HepG2 (cell line): ENCODE measurements around the gene CCDC150. TPM values are rescaled to one million over a fixed set of nuclear protein-coding genes. Genes with fewer than 3 reads are reported as not detected.

ENCODE experiments used
- HOXA3 ChIP-seq: sonication (generic); formaldehyde crosslinking; IDR thresholded peaks from 2 replicates; pipeline ENCODE4 v1.5.0; 2020; ENCODE audit warnings: missing genetic modification reagents
- NCOR1 ChIP-seq: fragments of 200-600 bp; sonication (generic); IDR thresholded peaks from 2 replicates; pipeline ENCODE4 v1.7.0; 2017; ENCODE audit warnings: antibody characterized with exemption, low read length, borderline replicate concordance
- TSC22D2 ChIP-seq: sonication (generic); formaldehyde crosslinking; IDR thresholded peaks from 2 replicates; pipeline ENCODE4 v1.5.1; 2020; ENCODE audit warnings: missing genetic modification reagents, mild to moderate bottlenecking, borderline replicate concordance
- ZBTB40 ChIP-seq, 2 experiments: fragments of 450-650 bp in 1 of 2; sonication (generic) in 1 of 2; formaldehyde crosslinking in 1 of 2; IDR thresholded peaks; 2 replicates each; pipeline versions ENCODE4 v1.6.1 to v1.8.0; 2016 to 2022; ENCODE audit warnings: antibody characterized with exemption in 1 of 2, mild to moderate bottlenecking in 1 of 2, missing genetic modification reagents in 1 of 2
- ZFP91 ChIP-seq: sonication (generic); formaldehyde crosslinking; IDR thresholded peaks from 2 replicates; pipeline ENCODE4 v1.9.0; 2022; ENCODE audit warnings: missing genetic modification reagents, mild to moderate bottlenecking, borderline replicate concordance
- ZIK1 ChIP-seq: sonication (generic); formaldehyde crosslinking; IDR thresholded peaks from 2 replicates; pipeline ENCODE4 v1.5.0; 2020; ENCODE audit warnings: mild to moderate bottlenecking, low read depth, missing genetic modification reagents, borderline replicate concordance
- ZNF431 ChIP-seq: sonication (generic); formaldehyde crosslinking; IDR thresholded peaks from 2 replicates; pipeline ENCODE4 v1.9.0; 2022; ENCODE audit warnings: missing genetic modification reagents, low read depth, mild to moderate bottlenecking, borderline replicate concordance
- ZNF451 ChIP-seq: sonication (generic); formaldehyde crosslinking; IDR thresholded peaks from 2 replicates; pipeline ENCODE4 v1.5.0; 2020; ENCODE audit warnings: mild to moderate bottlenecking, missing genetic modification reagents
- polyA plus RNA-seq, 8 experiments: library from polyadenylated mRNA; depleted of rRNA in 3 of 8; stranded (reverse) in 7 of 8; unstranded in 1 of 8; fragments of >200 nt; fragmentation: Illumina TruSeq in 4 of 8; extraction: Trizol in 4 of 8; gene quantifications; 2 replicates each; pipeline versions ENCODE4 v1.2.1 to v1.2.3, GENCODE V29; 2011 to 2016; ENCODE audit warnings: low read depth in 4 of 8, missing spikeins in 1 of 8, mixed read lengths in 1 of 8; ENCODE audit not compliant: insufficient read depth in 1 of 8
- total RNA-seq, 5 experiments: library from RNA; depleted of rRNA; stranded (reverse); fragments of >200 nt; fragmentation: Illumina TruSeq; extraction: Trizol; gene quantifications; 2 replicates each; pipeline ENCODE4 v1.2.3, GENCODE V29; 2016; ENCODE audit warnings: low read depth in 1 of 5
- TF ChIP-seq, protein P1 (sequence below), 2 experiments: sonication (generic) in 1 of 2; formaldehyde crosslinking in 1 of 2; IDR thresholded peaks; 2 replicates each; pipeline versions ENCODE4 v1.5.1 to v1.6.1; 2011 to 2020; ENCODE audit warnings: borderline replicate concordance in 1 of 2, low read depth in 1 of 2, low read length in 1 of 2, mild to moderate bottlenecking in 1 of 2, missing genetic modification reagents in 1 of 2, moderate library complexity in 1 of 2
- TF ChIP-seq, protein P2 (sequence below): sonication (generic); formaldehyde crosslinking; IDR thresholded peaks from 2 replicates; pipeline ENCODE4 v1.8.1; 2023; ENCODE audit warnings: missing genetic modification reagents, mild to moderate bottlenecking, borderline replicate concordance

The CCDC150 gene
- total and polyA plus RNA-seq, 2 of the 13 experiments (the other 11 are each of a cell fraction or from before 2014, with no cell fraction given), result 14.9 to 32.6 TPM

DNA sequence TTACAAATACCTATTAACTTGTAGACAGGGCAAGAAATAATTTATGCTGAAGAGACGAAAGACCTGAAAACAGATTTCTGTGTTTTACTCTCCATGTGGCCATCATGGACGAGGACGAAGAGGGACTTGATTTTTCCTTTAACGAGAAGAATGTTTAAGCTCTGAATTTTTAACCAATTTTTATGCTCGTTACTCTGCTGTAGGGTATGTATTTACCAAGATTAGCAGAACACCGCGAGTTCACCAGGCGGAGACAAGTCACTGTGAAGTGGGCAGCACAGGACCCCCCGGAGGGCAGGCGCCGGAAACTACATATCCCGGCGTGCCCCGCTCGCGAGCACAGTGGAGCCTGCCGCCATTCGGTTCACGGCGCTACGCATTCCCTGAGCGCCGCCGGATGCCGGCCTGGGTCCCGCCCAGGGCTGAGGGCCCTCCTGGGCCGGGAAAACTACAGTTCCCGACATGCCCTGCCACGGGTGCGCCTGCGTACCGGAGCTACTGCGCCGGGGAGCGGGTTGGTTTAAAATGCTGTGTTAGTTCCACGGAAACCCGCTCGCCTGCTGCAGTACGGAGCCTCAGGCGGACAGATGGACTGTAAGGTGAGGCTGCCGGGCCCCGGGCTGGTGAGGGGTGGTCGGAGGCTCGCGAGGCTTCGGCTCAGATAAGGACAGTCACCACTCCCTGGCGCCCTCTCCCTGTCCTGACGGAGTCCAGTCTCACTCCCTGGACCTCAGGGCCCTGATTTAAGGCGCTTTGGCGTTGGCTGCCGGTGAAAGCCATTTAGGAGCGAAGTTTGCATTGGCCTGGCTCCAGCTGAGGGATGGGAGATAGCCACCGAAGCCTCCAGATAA, at the start of gene CCDC150 (continued):
- peak; percentile 96 for TF ChIP-seq ZIK1 (CRISPR knock-in tag)
- TF ChIP-seq ZBTB40 (IDR thresholded peaks at IDR 0.05), result no peak
- TF ChIP-seq ZBTB40 (CRISPR knock-in tag; IDR thresholded peaks at IDR 0.05), result peak; percentile 91
- TF ChIP-seq ZNF431 (CRISPR knock-in tag), result peak; percentile 52; the same call in 1 of the 2 replicates
- TF ChIP-seq ZFP91 (CRISPR knock-in tag), result peak; percentile 94
- TF ChIP-seq, protein P1, sequence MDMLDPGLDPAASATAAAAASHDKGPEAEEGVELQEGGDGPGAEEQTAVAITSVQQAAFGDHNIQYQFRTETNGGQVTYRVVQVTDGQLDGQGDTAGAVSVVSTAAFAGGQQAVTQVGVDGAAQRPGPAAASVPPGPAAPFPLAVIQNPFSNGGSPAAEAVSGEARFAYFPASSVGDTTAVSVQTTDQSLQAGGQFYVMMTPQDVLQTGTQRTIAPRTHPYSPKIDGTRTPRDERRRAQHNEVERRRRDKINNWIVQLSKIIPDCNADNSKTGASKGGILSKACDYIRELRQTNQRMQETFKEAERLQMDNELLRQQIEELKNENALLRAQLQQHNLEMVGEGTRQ (IDR thresholded peaks at IDR 0.05; ENCODE audit: low read depth, low read length), result peak; percentile 45; the same call in 1 of the 2 replicates
- TF ChIP-seq, protein P1 (CRISPR knock-in tag; IDR thresholded peaks at IDR 0.05; ENCODE audit: borderline replicate concordance), result 0 out of 2 replicates have a peak, but pooled peaks have one; percentile 50
- TF ChIP-seq TSC22D2 (CRISPR knock-in tag), result peak; percentile 96
- TF ChIP-seq, protein P2, sequence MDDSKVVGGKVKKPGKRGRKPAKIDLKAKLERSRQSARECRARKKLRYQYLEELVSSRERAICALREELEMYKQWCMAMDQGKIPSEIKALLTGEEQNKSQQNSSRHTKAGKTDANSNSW (CRISPR knock-in tag), result no peak
- peak; percentile 99 for TF ChIP-seq HOXA3 (CRISPR knock-in tag)
- peak; percentile 95 for TF ChIP-seq ZNF451 (CRISPR knock-in tag)
- TF ChIP-seq NCOR1, result no peak
